ENCODE results near the gene CPN1. TPM values are rescaled to one million over a fixed set of nuclear protein-coding genes. Genes with fewer than 3 reads are reported as not detected.
"Not testable (repeated sequence)": the region's sequence is repeated elsewhere in the genome, so short reads cannot be mapped to it uniquely, and the experiment has no call there.

Gene CPN1
- total and polyA plus RNA-seq, 4 experiments from 2014 or later: not detected

- H3K4me3 Mint-ChIP-seq; H3K4me1 Mint-ChIP-seq; H3K4me1 ChIP-seq (ENCODE audit: insufficient read depth, low read length); H3K36me3 Mint-ChIP-seq; POLR2A ChIA-PET (ENCODE audit: partially characterized antibody); H3K27me3 ChIP-seq (ENCODE audit: insufficient read depth, low read length); H3K4me3 ChIP-seq (ENCODE audit: low read length in 2 of 2); H3K9me3 Mint-ChIP-seq; DNase-seq; H3K9me3 ChIP-seq (ENCODE audit: control insufficient read depth in 1 of 2, low read length in 2 of 2); intact Hi-C loops (cut with micrococcal nuclease); H3K27ac Mint-ChIP-seq; CTCF ChIA-PET (ENCODE audit: partially characterized antibody); H3K36me3 ChIP-seq (ENCODE audit: insufficient read depth, low read length); H3K27ac ChIP-seq (ENCODE audit: low read depth, low read length): not testable (repeated sequence)
- H3K27me3 Mint-ChIP-seq: peaks cover 15 to 22% of the 10 kb centered on the region in 2 donors
Measured at GRCh38 chr10:100082276-100082675, 607 bp upstream of the CPN1 start.

GRCh38 chr10:100076750-100077149 lies 4.9 kb downstream of the CPN1 start:
- Mint-ChIP-seq H3K4me3 (no peak overlapping the region), H3K36me3 (no peaks in the 10 kb centered on the region), H3K27ac (no peak overlapping the region), H3K27me3 (peaks cover 13 to 15% of the 10 kb centered on the region in 2 donors), H3K4me1 (no peaks in the 10 kb centered on the region), H3K9me3 (no peaks in the 10 kb centered on the region)
- Histone ChIP-seq H3K27ac (ENCODE audit: low read depth, low read length) (no peak overlapping the region), H3K4me1 (ENCODE audit: insufficient read depth, low read length) (no peaks in the 10 kb centered on the region), H3K9me3 (ENCODE audit: control insufficient read depth in 1 of 2, low read length in 2 of 2) (no peaks in the 10 kb centered on the region), H3K36me3 (ENCODE audit: insufficient read depth, low read length) (no peaks in the 10 kb centered on the region), H3K4me3 (ENCODE audit: low read length in 2 of 2) (no peak overlapping the region), H3K27me3 (ENCODE audit: insufficient read depth, low read length) (no peaks in the 10 kb centered on the region)
- intact Hi-C loops (cut with micrococcal nuclease): no loop called here
- ChIA-PET POLR2A (ENCODE audit: partially characterized antibody) (no interaction called here), CTCF (ENCODE audit: partially characterized antibody) (no interaction called here)
- DNase-seq: no peak

GRCh38 chr10:100075426-100076220 lies 6.0 kb downstream of the CPN1 start:
- Histone ChIP-seq H3K4me3 (ENCODE audit: low read length in 2 of 2) (no peak overlapping the region), H3K4me1 (ENCODE audit: insufficient read depth, low read length) (no peaks in the 10 kb centered on the region), H3K27ac (ENCODE audit: low read depth, low read length) (no peak overlapping the region), H3K9me3 (ENCODE audit: control insufficient read depth in 1 of 2, low read length in 2 of 2) (no peaks in the 10 kb centered on the region), H3K27me3 (ENCODE audit: insufficient read depth, low read length) (no peaks in the 10 kb centered on the region), H3K36me3 (ENCODE audit: insufficient read depth, low read length) (no peaks in the 10 kb centered on the region)
- H3K27me3 Mint-ChIP-seq: peaks cover 8 to 12% of the 10 kb centered on the region in 2 donors
- no peak for DNase-seq
- intact Hi-C loops (cut with micrococcal nuclease): no loop called here
- no peaks in the 10 kb centered on the region for H3K9me3 Mint-ChIP-seq
- no peaks in the 10 kb centered on the region for H3K4me1 Mint-ChIP-seq
- H3K27ac Mint-ChIP-seq: no peak overlapping the region
- H3K36me3 Mint-ChIP-seq: no peaks in the 10 kb centered on the region
- CTCF ChIA-PET (ENCODE audit: partially characterized antibody): no interaction called here
- H3K4me3 Mint-ChIP-seq: no peak overlapping the region
- POLR2A ChIA-PET (ENCODE audit: partially characterized antibody): no interaction called here

GRCh38 chr10:100072514-100072913 lies 9.2 kb downstream of the CPN1 start:
- H3K36me3 Mint-ChIP-seq: no peaks in the 10 kb centered on the region
- POLR2A ChIA-PET (ENCODE audit: partially characterized antibody): no interaction called here
- peaks cover 2 to 7% of the 10 kb centered on the region in 2 donors for H3K27me3 Mint-ChIP-seq
- no peak overlapping the region for H3K27ac ChIP-seq (ENCODE audit: low read depth, low read length)
- DNase-seq: no peak
- H3K36me3 ChIP-seq (ENCODE audit: insufficient read depth, low read length): no peaks in the 10 kb centered on the region
- no peaks in the 10 kb centered on the region for H3K4me1 ChIP-seq (ENCODE audit: insufficient read depth, low read length)
- H3K27ac Mint-ChIP-seq: no peak overlapping the region
- no peak overlapping the region for H3K4me3 Mint-ChIP-seq
- CTCF ChIA-PET (ENCODE audit: partially characterized antibody): no interaction called here
- intact Hi-C loops (cut with micrococcal nuclease): no loop called here
- H3K9me3 Mint-ChIP-seq: peaks cover 0 to 1% (median 0%) of the 10 kb centered on the region in 8 donors
- H3K4me1 Mint-ChIP-seq: no peaks in the 10 kb centered on the region
- H3K4me3 ChIP-seq (ENCODE audit: low read length in 2 of 2): no peak overlapping the region
- H3K9me3 ChIP-seq (ENCODE audit: control insufficient read depth in 1 of 2, low read length in 2 of 2): no peaks in the 10 kb centered on the region
- H3K27me3 ChIP-seq (ENCODE audit: insufficient read depth, low read length): no peaks in the 10 kb centered on the region

GRCh38 chr10:100071529-100071928 lies 10.1 kb downstream of the CPN1 start:
- Mint-ChIP-seq H3K4me3 (no peak overlapping the region), H3K36me3 (no peaks in the 10 kb centered on the region), H3K27me3 (peaks cover 3 to 7% of the 10 kb centered on the region in 2 donors), H3K27ac (no peak overlapping the region), H3K9me3 (peaks cover 0 to 2% (median 0%) of the 10 kb centered on the region in 8 donors), H3K4me1 (no peaks in the 10 kb centered on the region)
- Histone ChIP-seq H3K27me3 (ENCODE audit: insufficient read depth, low read length) (no peaks in the 10 kb centered on the region), H3K4me1 (ENCODE audit: insufficient read depth, low read length) (no peaks in the 10 kb centered on the region), H3K4me3 (ENCODE audit: low read length in 2 of 2) (no peak overlapping the region), H3K9me3 (ENCODE audit: control insufficient read depth in 1 of 2, low read length in 2 of 2) (no peaks in the 10 kb centered on the region), H3K36me3 (ENCODE audit: insufficient read depth, low read length) (no peaks in the 10 kb centered on the region), H3K27ac (ENCODE audit: low read depth, low read length) (no peak overlapping the region)
- CTCF ChIA-PET (ENCODE audit: partially characterized antibody): no interaction called here
- POLR2A ChIA-PET (ENCODE audit: partially characterized antibody): no interaction called here
- intact Hi-C loops (cut with micrococcal nuclease): no loop called here
- DNase-seq: no peak

GRCh38 chr10:100067466-100067865 lies 14.2 kb downstream of the CPN1 start:
- ChIA-PET CTCF (ENCODE audit: partially characterized antibody) (no interaction called here), POLR2A (ENCODE audit: partially characterized antibody) (no interaction called here)
- no peak overlapping the region for H3K4me3 Mint-ChIP-seq
- Histone ChIP-seq H3K4me1 (ENCODE audit: insufficient read depth, low read length) (no peaks in the 10 kb centered on the region), H3K4me3 (ENCODE audit: low read length in 2 of 2) (no peak overlapping the region), H3K9me3 (ENCODE audit: control insufficient read depth in 1 of 2, low read length in 2 of 2) (no peaks in the 10 kb centered on the region), H3K27me3 (ENCODE audit: insufficient read depth, low read length) (no peaks in the 10 kb centered on the region), H3K36me3 (ENCODE audit: insufficient read depth, low read length) (no peaks in the 10 kb centered on the region), H3K27ac (ENCODE audit: low read depth, low read length) (no peak overlapping the region)
- H3K27me3 Mint-ChIP-seq: peaks cover 5 to 11% of the 10 kb centered on the region in 2 donors
- H3K4me1 Mint-ChIP-seq: no peaks in the 10 kb centered on the region
- no peaks in the 10 kb centered on the region for H3K36me3 Mint-ChIP-seq
- intact Hi-C loops (cut with micrococcal nuclease): no loop called here
- no peak for DNase-seq
- H3K9me3 Mint-ChIP-seq: peaks cover 0 to 2% (median 0%) of the 10 kb centered on the region in 8 donors
- no peak overlapping the region for H3K27ac Mint-ChIP-seq

GRCh38 chr10:100065084-100065660 lies 16.5 kb downstream of the CPN1 start:
- H3K4me1 Mint-ChIP-seq: no peaks in the 10 kb centered on the region
- ChIA-PET CTCF (ENCODE audit: partially characterized antibody) (no interaction called here), POLR2A (ENCODE audit: partially characterized antibody) (no interaction called here)
- Histone ChIP-seq H3K9me3 (ENCODE audit: control insufficient read depth in 1 of 2, low read length in 2 of 2) (no peaks in the 10 kb centered on the region), H3K4me3 (ENCODE audit: low read length in 2 of 2) (no peak overlapping the region), H3K4me1 (ENCODE audit: insufficient read depth, low read length) (no peaks in the 10 kb centered on the region), H3K36me3 (ENCODE audit: insufficient read depth, low read length) (no peaks in the 10 kb centered on the region), H3K27ac (ENCODE audit: low read depth, low read length) (no peak overlapping the region), H3K27me3 (ENCODE audit: insufficient read depth, low read length) (no peaks in the 10 kb centered on the region)
- H3K27ac Mint-ChIP-seq: no peak overlapping the region
- no peak overlapping the region for H3K4me3 Mint-ChIP-seq
- peaks cover 5 to 10% of the 10 kb centered on the region in 2 donors for H3K27me3 Mint-ChIP-seq
- H3K9me3 Mint-ChIP-seq: peaks cover 0 to 2% (median 0%) of the 10 kb centered on the region in 8 donors
- H3K36me3 Mint-ChIP-seq: no peaks in the 10 kb centered on the region
- intact Hi-C loops (cut with micrococcal nuclease): no loop called here
- DNase-seq: no peak
